GM21576 (cell line): ENCODE measurements around the gene TESMIN.

Experiments used
- ATAC-seq: cut with Tn5 transposase; IDR thresholded peaks from one replicate; pipeline ENCODE4 v1.9.1; 2021; ENCODE audit warnings: mild to moderate bottlenecking, moderate library complexity; ENCODE audit not compliant: unreplicated experiment

Gene TESMIN

GRCh38 chr11:68714060-68714856 is 37.1 kb downstream of the TESMIN start:
- ATAC-seq, result no peak

GRCh38 chr11:68711114-68711513 is 40.2 kb downstream of the TESMIN start:
- ATAC-seq, result no peak

GRCh38 chr11:68710409-68710808 is 40.9 kb downstream of the TESMIN start:
- no peak for ATAC-seq

GRCh38 chr11:68709062-68709461 is 42.3 kb downstream of the TESMIN start:
- no peak for ATAC-seq

- ATAC-seq, result no peak
Observed at GRCh38 chr11:68707527-68707926, 43.8 kb downstream of the TESMIN start.

GRCh38 chr11:68704887-68705286 is 46.4 kb downstream of the TESMIN start:
- no peak for ATAC-seq

- ATAC-seq, result no peak
Observed at GRCh38 chr11:68698993-68699392, 52.3 kb downstream of the TESMIN start.

GRCh38 chr11:68695531-68695930 is 55.8 kb downstream of the TESMIN start:
- no peak for ATAC-seq

GRCh38 chr11:68694431-68695297 is 56.7 kb downstream of the TESMIN start:
- ATAC-seq, result no peak

- no peak for ATAC-seq
Observed at GRCh38 chr11:68693484-68693882, 57.8 kb downstream of the TESMIN start.

GRCh38 chr11:68692871-68693483 is 58.3 kb downstream of the TESMIN start:
- ATAC-seq, result no peak

GRCh38 chr11:68692115-68692514 is 59.2 kb downstream of the TESMIN start:
- ATAC-seq, result no peak

GRCh38 chr11:68691402-68691784 is 59.9 kb downstream of the TESMIN start:
- ATAC-seq, result no peak

- ATAC-seq, result no peak
Observed at GRCh38 chr11:68690671-68691401, 60.5 kb downstream of the TESMIN start.

GRCh38 chr11:68689737-68690625 is 61.3 kb downstream of the TESMIN start:
- ATAC-seq, result no peak

GRCh38 chr11:68688881-68689280 is 62.4 kb downstream of the TESMIN start:
- ATAC-seq, result no peak

GRCh38 chr11:68687986-68688385 is 63.3 kb downstream of the TESMIN start:
- ATAC-seq, result no peak

- no peak for ATAC-seq
Observed at GRCh38 chr11:68687311-68687710, 64.0 kb downstream of the TESMIN start.

GRCh38 chr11:68686486-68686885 is 64.8 kb downstream of the TESMIN start:
- ATAC-seq, result no peak
